Tracheal epithelial cell (primary cell): Measurements from ENCODE around the gene OR4K1. TPM values are rescaled to one million over a fixed set of nuclear protein-coding genes. Genes with fewer than 3 reads are reported as not detected.

Source experiments
- total RNA-seq: library from RNA; depleted of rRNA; stranded (reverse); fragments of >200 nt; gene quantifications from 2 replicates; pipeline ENCODE4 v1.2.1, GENCODE V29; 2014

Gene OR4K1, protein sequence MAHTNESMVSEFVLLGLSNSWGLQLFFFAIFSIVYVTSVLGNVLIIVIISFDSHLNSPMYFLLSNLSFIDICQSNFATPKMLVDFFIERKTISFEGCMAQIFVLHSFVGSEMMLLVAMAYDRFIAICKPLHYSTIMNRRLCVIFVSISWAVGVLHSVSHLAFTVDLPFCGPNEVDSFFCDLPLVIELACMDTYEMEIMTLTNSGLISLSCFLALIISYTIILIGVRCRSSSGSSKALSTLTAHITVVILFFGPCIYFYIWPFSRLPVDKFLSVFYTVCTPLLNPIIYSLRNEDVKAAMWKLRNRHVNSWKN
- total RNA-seq: not detected in 2 replicates

DNA sequence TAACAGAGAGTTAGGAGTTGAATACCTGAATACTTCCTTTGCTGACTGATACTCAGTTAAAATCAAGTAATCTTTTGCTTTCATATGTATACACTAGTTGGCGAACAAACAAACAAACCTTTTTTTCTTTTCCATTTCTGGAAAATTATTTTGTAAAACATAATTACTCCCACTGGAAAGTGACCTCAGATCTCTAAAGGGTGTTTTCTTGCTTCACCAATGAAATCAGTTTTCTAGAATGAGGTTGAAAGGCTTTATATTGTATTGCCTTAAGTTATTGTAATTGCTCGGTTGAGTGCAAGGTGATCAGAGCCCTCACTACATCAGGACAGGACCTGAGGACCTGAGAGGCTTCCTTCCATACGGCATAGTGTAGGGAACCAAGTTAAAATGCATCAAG lies at the start of gene OR4K1:
Gene OR4K1 (plus strand): TSS at position 301 of the 400 bp plus-strand sequence. CDS start 4,750 bp downstream, outside the sequence.

DNA sequence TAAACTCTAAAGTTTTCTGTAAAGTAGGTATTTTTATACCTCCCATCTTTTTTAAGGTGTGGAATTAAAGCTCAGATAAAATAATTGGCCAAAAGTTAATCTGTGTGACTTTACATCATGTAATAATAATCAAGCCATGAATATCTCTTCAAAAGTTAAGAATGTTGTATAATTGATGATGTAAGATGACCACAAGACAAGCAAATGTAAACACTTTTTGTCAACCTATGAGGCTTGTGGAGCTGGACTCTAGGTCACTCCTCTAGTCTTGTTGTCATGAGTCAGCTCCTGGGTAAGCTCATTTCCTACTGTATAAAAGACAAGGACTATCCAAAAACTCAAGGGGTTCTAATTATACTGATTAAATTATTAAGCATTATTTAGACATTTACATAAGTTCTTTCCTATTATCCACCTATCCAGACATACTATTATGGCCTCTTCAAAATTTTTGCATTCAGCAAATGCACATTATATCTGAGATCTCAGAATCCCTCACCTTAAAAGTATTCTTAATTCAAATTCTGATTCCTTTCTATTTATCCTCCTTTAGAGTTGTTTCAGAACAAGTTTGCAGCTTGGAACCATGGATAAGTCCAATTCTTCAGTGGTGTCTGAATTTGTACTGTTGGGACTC lies 10.6 kb upstream of the OR4K1 start, which contains the start of gene OR4K5:
Gene OR4K5 (plus strand): TSS at position 587 of the 637 bp plus-strand sequence. CDS start 0 bp downstream, at position 587.

DNA sequence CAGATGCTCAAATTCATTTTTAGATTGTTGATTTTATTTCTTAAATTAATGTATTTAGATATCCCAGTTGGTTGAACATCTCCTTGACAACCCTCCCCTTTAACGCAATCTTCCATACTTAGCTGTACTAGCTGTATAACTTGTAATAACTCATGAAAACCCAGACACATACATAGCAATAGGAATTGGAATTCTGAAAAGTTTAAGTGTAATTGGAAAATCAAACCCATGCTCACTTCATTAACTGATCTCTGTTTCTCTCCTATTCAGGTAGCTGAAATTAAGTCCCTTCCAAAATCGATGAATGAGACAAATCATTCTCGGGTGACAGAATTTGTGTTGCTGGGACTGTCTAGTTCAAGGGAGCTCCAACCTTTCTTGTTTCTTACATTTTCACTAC lies 44.6 kb downstream of the OR4K1 start, which contains the start of gene OR4K15:
Gene OR4K15 (plus strand): TSS at position 301 of the 400 bp plus-strand sequence. CDS start 0 bp downstream, at position 301.

Other genes with a start within 250 kb of the OR4K1 start
- gene OR11H2, start 217.0 kb upstream of the OR4K1 start, total RNA-seq: not detected in 2 replicates
- gene OR4Q3, start 187.3 kb upstream of the OR4K1 start, total RNA-seq: not detected in 2 replicates
- not detected in 2 replicates for gene OR4M1, start 157.4 kb upstream of the OR4K1 start, total RNA-seq
- not detected in 2 replicates for gene OR4N2, start 127.1 kb upstream of the OR4K1 start, total RNA-seq
- not detected in 2 replicates for gene OR4K2, start 55.8 kb upstream of the OR4K1 start, total RNA-seq
- gene OR4K5, start 10.3 kb upstream of the OR4K1 start, total RNA-seq: not detected in 2 replicates
- not detected in 2 replicates for gene OR4K15, start 44.7 kb downstream of the OR4K1 start, total RNA-seq
- not detected in 2 replicates for gene OR4Q2, start 71.2 kb downstream of the OR4K1 start, total RNA-seq
- gene OR4K14, start 88.4 kb downstream of the OR4K1 start, total RNA-seq: not detected in 2 replicates
- gene OR4K13, start 105.1 kb downstream of the OR4K1 start, total RNA-seq: not detected in 2 replicates
- gene OR4L1, start 129.1 kb downstream of the OR4K1 start, total RNA-seq: not detected in 2 replicates
- gene OR4K17, start 179.8 kb downstream of the OR4K1 start, total RNA-seq: not detected in 2 replicates
- not detected in 2 replicates for gene OR4N5, start 207.9 kb downstream of the OR4K1 start, total RNA-seq